NT2/D1 (cell line): ENCODE data around the gene TPPP2.

Experiments used
- DNase-seq: peaks from one replicate; pipeline ENCODE4 v3.0.0-alpha.2; 2011; ENCODE audit warnings: low read depth, low spot score
- H3K27me3 ChIP-seq: 2 replicates; pipeline ENCODE4 v1.6.0; 2011; ENCODE audit warnings: mild to moderate bottlenecking; ENCODE audit not compliant: insufficient read length, insufficient read depth
- H3K36me3 ChIP-seq: 2 replicates; pipeline ENCODE4 v1.6.1; 2011; ENCODE audit warnings: mild to moderate bottlenecking, low read length, mixed read lengths; ENCODE audit not compliant: insufficient read depth, insufficient read length
- H3K4me1 ChIP-seq: 2 replicates; pipeline ENCODE4 v1.5.1; 2011; ENCODE audit not compliant: insufficient read depth, insufficient read length
- H3K4me3 ChIP-seq: 2 replicates; pipeline ENCODE4 v1.5.1; 2011; ENCODE audit warnings: low read depth; ENCODE audit not compliant: insufficient read length
- H3K9ac ChIP-seq: 2 replicates; pipeline ENCODE4 v1.6.0; 2011; ENCODE audit warnings: low read depth; ENCODE audit not compliant: insufficient read length
- H3K9me3 ChIP-seq: 2 replicates; pipeline ENCODE4 v1.5.1; 2011; ENCODE audit warnings: mild to moderate bottlenecking, low read length; ENCODE audit not compliant: insufficient read depth
- SUZ12 ChIP-seq: IDR thresholded peaks from 2 replicates; pipeline ENCODE4 v1.6.1; 2011; ENCODE audit not compliant: insufficient read length, insufficient read depth; ENCODE audit errors: extremely low read depth
- YY1 ChIP-seq: IDR thresholded peaks from 2 replicates; pipeline ENCODE4 v1.6.1; 2011; ENCODE audit not compliant: insufficient read length, insufficient read depth
- ZNF274 ChIP-seq: IDR thresholded peaks from 2 replicates; pipeline ENCODE4 v1.6.1; 2011; ENCODE audit warnings: mild to moderate bottlenecking, low read depth, low read length

The TPPP2 gene

DNA sequence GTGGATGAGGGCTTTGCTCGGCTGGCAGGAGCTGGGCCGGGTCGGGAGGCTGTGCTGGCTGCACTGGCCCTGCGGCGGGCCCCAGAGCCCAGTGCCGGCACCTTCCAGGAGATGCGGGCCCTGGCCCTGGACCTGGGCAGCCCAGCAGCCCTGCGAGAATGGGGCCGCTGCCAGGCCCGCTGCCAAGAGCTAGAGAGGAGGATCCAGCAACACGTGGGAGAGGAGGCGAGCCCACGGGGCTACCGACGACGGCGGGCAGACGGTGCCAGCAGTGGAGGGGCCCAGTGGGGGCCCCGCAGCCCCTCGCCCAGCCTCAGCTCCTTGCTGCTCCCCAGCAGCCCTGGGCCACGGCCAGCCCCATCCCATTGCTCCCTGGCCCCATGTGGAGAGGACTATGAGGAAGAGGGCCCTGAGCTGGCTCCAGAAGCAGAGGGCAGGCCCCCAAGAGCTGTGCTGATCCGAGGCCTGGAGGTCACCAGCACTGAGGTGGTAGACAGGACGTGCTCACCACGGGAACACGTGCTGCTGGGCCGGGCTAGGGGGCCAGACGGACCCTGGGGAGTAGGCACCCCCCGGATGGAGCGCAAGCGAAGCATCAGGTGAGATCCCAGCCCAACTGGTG, 51.6 kb downstream of the TPPP2 start:
- Histone ChIP-seq H3K4me1 (no peaks in the 10 kb centered on the region), H3K9ac (no peak overlapping the region), H3K4me3 (no peak overlapping the region), H3K9me3 (no peaks in the 10 kb centered on the region), H3K36me3 (peaks cover 96% of the 10 kb centered on the region), H3K27me3 (no peaks in the 10 kb centered on the region)
- no peak for DNase-seq
- TF ChIP-seq YY1 (no peak), SUZ12 (no peak), ZNF274 (no peak)
